NOMO-1 treated with dmso at 0.1 percent for 144 hours (cell line): ENCODE results near the gene OASL.

ENCODE experiments used
- DNase-seq: peaks from one replicate; lab custom pipeline; 2025; ENCODE audit not compliant: unreplicated experiment; lab: John Stamatoyannopoulos, UW

OASL gene

GRCh38 chr12:120992989-120993388 is 46.1 kb downstream of the OASL start:
- no peak for DNase-seq

- DNase-seq = no peak
These were observed 47.1 kb downstream of the OASL start for GRCh38 chr12:120991965-120992364.

GRCh38 chr12:120990487-120991055 is 48.5 kb downstream of the OASL start:
- no peak for DNase-seq

GRCh38 chr12:120989687-120990086 is 49.4 kb downstream of the OASL start:
- no peak for DNase-seq

- no peak for DNase-seq
These were observed 50.4 kb downstream of the OASL start for GRCh38 chr12:120988658-120989057.

- DNase-seq = no peak
These were observed 50.8 kb downstream of the OASL start for GRCh38 chr12:120988234-120988633.

GRCh38 chr12:120984351-120984898 is 54.6 kb downstream of the OASL start:
- no peak for DNase-seq

GRCh38 chr12:120983759-120984158 is 55.3 kb downstream of the OASL start:
- DNase-seq = no peak

- no peak for DNase-seq
These were observed 56.4 kb downstream of the OASL start for GRCh38 chr12:120982659-120983058.

- no peak for DNase-seq
These were observed 57.6 kb downstream of the OASL start for GRCh38 chr12:120981407-120981941.

- DNase-seq = no peak
These were observed 58.2 kb downstream of the OASL start for GRCh38 chr12:120980800-120981368.

- no peak for DNase-seq
These were observed 59.0 kb downstream of the OASL start for GRCh38 chr12:120979862-120980696.

GRCh38 chr12:120979220-120979861 is 59.7 kb downstream of the OASL start:
- DNase-seq = no peak

GRCh38 chr12:120978296-120979219 is 60.5 kb downstream of the OASL start, which contains the start of gene HNF1A:
TSS of gene HNF1A (plus strand) at chr12:120978543. CDS start at chr12:120978769, 226 bp downstream.
- no peak for DNase-seq

GRCh38 chr12:120977531-120978295 is 61.3 kb downstream of the OASL start:
- no peak for DNase-seq

GRCh38 chr12:120972870-120973543 is 66.0 kb downstream of the OASL start:
- DNase-seq = no peak

- peak; percentile 73 for DNase-seq
These were observed 67.5 kb downstream of the OASL start for GRCh38 chr12:120971299-120972180.

GRCh38 chr12:120970310-120970709 is 68.7 kb downstream of the OASL start:
- DNase-seq = no peak
